Activated CD4-positive, alpha-beta memory T cell treated with anti-CD3 and anti-CD28 coated beads for 36 hours (primary cell): Measurements from ENCODE around the gene DNAH2. TPM values are rescaled to one million over a fixed set of nuclear protein-coding genes. Genes with fewer than 3 reads are reported as not detected.
"Not testable (repeated sequence)": the region's sequence is repeated elsewhere in the genome, so short reads cannot be mapped to it uniquely, and the experiment has no call there.

Source experiments
- CTCF ChIA-PET: fragments of 350-600 bp; sonication (Branson Sonifier 250); formaldehyde crosslinking; loops from one replicate; lab custom pipeline; 2021; ENCODE audit warnings: antibody characterized with exemption, inconsistent platforms; lab: Charles Lee
- POLR2A ChIA-PET: fragments of 350-600 bp; sonication (Branson Sonifier 250); formaldehyde crosslinking; loops from one replicate; lab custom pipeline; 2021; ENCODE audit warnings: antibody characterized with exemption; lab: Charles Lee
- DNase-seq: peaks from one replicate; pipeline ENCODE4 v3.0.0-alpha.2; 2020
- H3K27ac Mint-ChIP-seq: one replicate; pipeline ENCODE4 v1.8.0; 2021; ENCODE audit warnings: mixed read lengths
- H3K27me3 Mint-ChIP-seq: one replicate; pipeline ENCODE4 v1.8.0; 2021; ENCODE audit warnings: mixed read lengths
- H3K36me3 Mint-ChIP-seq: one replicate; pipeline ENCODE4 v1.8.0; 2021; ENCODE audit warnings: mixed read lengths
- H3K4me1 Mint-ChIP-seq: one replicate; pipeline ENCODE4 v1.8.0; 2021; ENCODE audit warnings: low read depth, mixed read lengths
- H3K4me3 Mint-ChIP-seq: one replicate; pipeline ENCODE4 v1.8.0; 2021; ENCODE audit warnings: mild to moderate bottlenecking, mixed read lengths
- H3K9me3 Mint-ChIP-seq: one replicate; pipeline ENCODE4 v1.8.0; 2021; ENCODE audit warnings: mixed read lengths
- intact Hi-C: fragments of 100-400 bp; cut with micrococcal nuclease; formaldehyde crosslinking; loops from one replicate; pipeline ENCODE4 v1.15.1; 2023
- total RNA-seq, 2 experiments: library from RNA; stranded (reverse); gene quantifications; one replicate each; pipeline ENCODE4 v1.2.3, GENCODE V29; 2021

The DNAH2 gene
- total RNA-seq, 2 experiments from 2014 or later, result not detected

- Mint-ChIP-seq H3K4me3 (no peak within 1 kb of the TSS), H3K36me3 (peaks cover 17% of the 10 kb centered on the region), H3K4me1 (peaks cover 25% of the 10 kb centered on the region), H3K9me3 (no peaks in the 10 kb centered on the region), H3K27ac (no peak within 1 kb of the TSS), H3K27me3 (no peaks in the 10 kb centered on the region)
- POLR2A ChIA-PET, result interaction anchor here (0.5 to 2.3 kb wide), 15 partner anchors 12 to 525 kb away, joined by 3 to 20 read pairs (median 5); partner anchors contain the start of genes KDM6B, RNF227 and WRAP53
- intact Hi-C loops, result loop anchor here (1.0 to 10.0 kb wide), 7 partner anchors 15 to 171 kb away; no protein-coding TSS in a partner anchor
- CTCF ChIA-PET, result interaction anchor here (0.6 to 2.6 kb wide), 21 partner anchors 8 to 222 kb away, joined by 3 to 32 read pairs (median 5); partner anchors contain the start of genes CNTROB, RNF227 and TRAPPC1
- peak; percentile 97 for DNase-seq
Observed at GRCh38 chr17:7856811-7857712, 139.5 kb downstream of the DNAH2 start, which contains the start of gene NAA38. TSS of gene NAA38 (minus strand) at chr17:7857559. CDS start at chr17:7857463, 96 bp downstream.

DNA sequence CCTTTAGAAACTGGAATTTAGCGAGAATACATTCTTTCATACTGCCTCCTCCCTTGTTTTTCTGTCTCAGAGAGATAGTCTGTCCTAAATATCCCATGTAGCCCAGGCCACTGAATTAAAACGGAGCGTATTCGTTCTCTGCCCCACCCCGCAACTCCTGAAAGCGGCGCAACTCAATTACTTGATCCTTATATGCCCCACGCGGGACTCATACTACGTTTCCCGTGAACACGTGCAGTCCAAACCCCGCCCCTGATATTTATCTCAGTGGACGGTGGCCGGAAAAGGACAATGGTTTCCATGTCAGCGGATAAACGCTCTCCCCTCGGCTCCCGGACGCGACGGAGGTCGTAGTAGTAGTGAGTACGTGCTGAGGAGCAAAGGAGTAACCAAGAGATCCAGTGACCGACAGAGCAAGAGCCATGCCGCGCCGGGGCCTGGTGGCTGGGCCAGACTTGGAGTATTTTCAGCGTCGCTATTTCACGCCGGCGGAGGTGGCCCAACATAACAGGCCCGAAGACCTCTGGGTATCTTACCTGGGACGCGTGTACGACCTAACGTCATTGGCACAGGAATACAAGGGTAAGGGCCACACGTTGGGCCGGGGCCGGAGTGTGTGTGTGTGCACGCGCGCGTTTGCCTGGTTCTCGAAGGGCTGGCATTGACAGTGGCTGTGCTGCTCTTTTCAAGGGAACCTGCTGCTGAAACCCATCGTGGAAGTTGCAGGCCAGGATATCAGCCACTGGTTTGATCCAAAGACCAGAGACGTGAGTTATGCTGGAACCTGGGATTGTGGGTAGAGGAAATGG is 140.4 kb downstream of the DNAH2 start, which contains the start of gene CYB5D1:
TSS of gene CYB5D1 (plus strand) at position 291 of the 809 bp plus-strand sequence. CDS start at position 423, 132 bp downstream.
- no peaks in the 10 kb centered on the region for H3K9me3 Mint-ChIP-seq
- no peaks in the 10 kb centered on the region for H3K27me3 Mint-ChIP-seq
- no peak within 1 kb of the TSS for H3K4me3 Mint-ChIP-seq
- peaks cover 13% of the 10 kb centered on the region for H3K36me3 Mint-ChIP-seq
- DNase-seq, result peak; percentile 92
- POLR2A ChIA-PET, result interaction anchor here (0.8 to 2.3 kb wide), 12 partner anchors 15 to 315 kb away, joined by 3 to 19 read pairs (median 5); partner anchors contain the start of genes KDM6B, RNF227 and WRAP53
- H3K27ac Mint-ChIP-seq, result no peak within 1 kb of the TSS
- peaks cover 20% of the 10 kb centered on the region for H3K4me1 Mint-ChIP-seq
- CTCF ChIA-PET, result interaction anchor here (0.6 to 9.3 kb wide), 21 partner anchors 7 to 221 kb away, joined by 3 to 134 read pairs (median 6); partner anchors contain the start of genes CNTROB, RNF227 and TRAPPC1
- intact Hi-C loops, result loop anchor here (1.0 to 10.0 kb wide), 7 partner anchors 16 to 172 kb away; no protein-coding TSS in a partner anchor

DNA sequence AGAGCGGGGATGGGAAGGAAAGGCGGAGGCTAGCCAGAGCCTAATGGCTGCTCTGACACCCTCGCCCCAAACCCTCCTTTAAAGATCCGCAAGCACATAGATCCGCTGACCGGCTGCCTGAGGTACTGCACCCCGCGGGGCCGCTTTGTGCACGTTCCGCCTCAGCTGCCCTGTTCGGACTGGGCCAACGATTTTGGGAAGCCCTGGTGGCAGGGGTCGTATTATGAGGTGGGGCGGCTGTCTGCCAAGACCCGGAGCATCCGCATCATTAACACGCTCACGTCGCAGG is 140.9 kb downstream of the DNAH2 start:
- Mint-ChIP-seq H3K36me3 (peaks cover 11% of the 10 kb centered on the region), H3K27me3 (no peaks in the 10 kb centered on the region), H3K4me1 (peaks cover 20% of the 10 kb centered on the region), H3K27ac (no peak overlapping the region), H3K9me3 (no peaks in the 10 kb centered on the region), H3K4me3 (no peak overlapping the region)
- POLR2A ChIA-PET, result no interaction called here
- intact Hi-C loops, result loop anchor here (10.0 kb wide), 1 partner anchor 114 kb away; no protein-coding TSS in a partner anchor
- peak; percentile 61 for DNase-seq
- CTCF ChIA-PET, result interaction anchor here (0.6 to 9.3 kb wide), 5 partner anchors 23 to 524 kb away, joined by 3 to 134 read pairs (median 3); no protein-coding TSS in a partner anchor

DNA sequence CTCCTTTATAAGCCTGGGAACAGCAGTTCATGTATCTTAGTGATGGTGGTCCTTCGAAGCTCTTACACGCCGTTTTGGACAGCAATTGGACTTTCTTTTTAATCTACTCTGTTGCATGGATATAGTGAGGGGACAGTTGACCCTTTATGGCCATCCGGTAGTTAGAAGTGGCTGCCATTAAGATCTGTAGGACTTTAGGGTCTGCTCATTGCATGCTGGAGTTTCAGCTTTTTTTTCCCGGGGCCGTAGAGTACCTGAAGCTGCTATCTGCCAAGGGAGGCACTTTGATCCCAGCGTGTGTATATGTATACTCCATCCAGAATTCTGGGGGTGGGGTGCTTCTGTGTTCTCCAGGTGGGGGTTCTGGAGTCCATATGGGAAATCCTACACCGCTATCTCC is 141.5 kb downstream of the DNAH2 start:
- H3K27ac Mint-ChIP-seq, result no peak overlapping the region
- no peaks in the 10 kb centered on the region for H3K9me3 Mint-ChIP-seq
- DNase-seq, result no peak
- intact Hi-C loops, result loop anchor here (10.0 kb wide), 1 partner anchor 114 kb away; no protein-coding TSS in a partner anchor
- no peaks in the 10 kb centered on the region for H3K27me3 Mint-ChIP-seq
- peaks cover 17% of the 10 kb centered on the region for H3K4me1 Mint-ChIP-seq
- H3K36me3 Mint-ChIP-seq, result peaks cover 10% of the 10 kb centered on the region
- ChIA-PET CTCF (interaction anchor here (0.6 to 9.3 kb wide), 6 partner anchors 24 to 523 kb away, joined by 3 to 134 read pairs (median 4); no protein-coding TSS in a partner anchor), POLR2A (no interaction called here)
- no peak overlapping the region for H3K4me3 Mint-ChIP-seq

DNA sequence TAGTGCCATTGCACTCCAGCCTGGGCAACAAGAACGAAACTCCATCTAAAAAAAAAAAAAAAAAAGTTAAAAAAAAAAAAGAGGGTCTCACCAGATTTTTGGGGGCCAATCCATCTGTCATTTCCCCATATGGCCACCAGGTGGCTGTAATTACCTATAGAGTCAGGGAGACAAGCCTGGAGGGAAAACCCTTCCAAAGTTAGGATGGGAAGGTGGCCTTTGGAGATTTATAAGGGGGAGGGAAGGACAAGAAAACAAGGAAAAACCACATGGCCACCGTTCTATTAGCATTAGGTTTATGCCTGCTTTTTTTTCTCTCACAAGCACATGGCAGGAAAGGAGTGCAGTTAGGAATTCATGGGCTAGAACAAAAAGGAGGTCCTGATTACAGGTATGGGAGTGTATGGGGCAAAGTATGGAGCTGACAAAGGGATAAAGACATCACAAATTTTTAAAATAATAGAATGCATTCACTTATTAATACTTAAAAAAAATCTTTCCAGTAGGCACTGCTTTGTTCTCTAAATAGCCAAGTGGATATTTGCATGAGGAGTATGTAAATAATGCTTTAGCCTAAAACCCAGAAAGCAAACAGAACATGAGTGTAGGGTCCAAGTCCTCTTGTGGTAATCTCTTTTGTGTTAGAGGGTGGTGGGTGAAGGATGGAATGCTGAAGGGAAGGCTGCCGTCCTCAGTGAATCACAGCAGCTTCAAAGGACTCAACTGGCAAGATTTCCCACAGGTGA is 145.3 kb downstream of the DNAH2 start:
- Mint-ChIP-seq H3K4me3 (no peak overlapping the region), H3K36me3 (peaks cover 14% of the 10 kb centered on the region), H3K27me3 (no peaks in the 10 kb centered on the region), H3K9me3 (no peaks in the 10 kb centered on the region), H3K4me1 (peaks cover 16% of the 10 kb centered on the region), H3K27ac (no peak overlapping the region)
- ChIA-PET CTCF (interaction anchor here (0.6 to 9.3 kb wide), 20 partner anchors 9 to 465 kb away, joined by 3 to 134 read pairs (median 6); partner anchors contain the start of genes CNTROB and TRAPPC1), POLR2A (no interaction called here)
- intact Hi-C loops, result loop anchor here (1.0 kb wide), 1 partner anchor 125 kb away; no protein-coding TSS in a partner anchor
- DNase-seq, result peak; percentile 39

- CTCF ChIA-PET, result interaction anchor here (0.7 to 9.3 kb wide), 15 partner anchors 9 to 207 kb away, joined by 3 to 134 read pairs (median 5); partner anchors contain the start of genes CNTROB and TRAPPC1
- H3K4me3 Mint-ChIP-seq, intact Hi-C loops, H3K27ac Mint-ChIP-seq, DNase-seq, POLR2A ChIA-PET, H3K9me3 Mint-ChIP-seq, H3K27me3 Mint-ChIP-seq: not testable (repeated sequence)
- Mint-ChIP-seq H3K36me3 (peaks cover 14% of the 10 kb centered on the region), H3K4me1 (peaks cover 28% of the 10 kb centered on the region)
Observed at GRCh38 chr17:7864384-7864783, 146.8 kb downstream of the DNAH2 start.

- no peak overlapping the region for H3K27ac Mint-ChIP-seq
- DNase-seq, result no peak
- ChIA-PET CTCF (interaction anchor here (0.6 to 9.3 kb wide), 9 partner anchors 8 to 207 kb away, joined by 3 to 134 read pairs (median 4); partner anchors contain the start of gene NAA38), POLR2A (interaction anchor here (0.5 to 0.6 kb wide), 2 partner anchors 67 to 73 kb away, joined by 3 read pairs; partner anchors contain the start of genes CNTROB and TRAPPC1)
- peaks cover 14% of the 10 kb centered on the region for H3K36me3 Mint-ChIP-seq
- intact Hi-C loops, result no loop called here
- no peaks in the 10 kb centered on the region for H3K9me3 Mint-ChIP-seq
- H3K27me3 Mint-ChIP-seq, result no peaks in the 10 kb centered on the region
- H3K4me3 Mint-ChIP-seq, result no peak overlapping the region
- peaks cover 25% of the 10 kb centered on the region for H3K4me1 Mint-ChIP-seq
Observed at GRCh38 chr17:7864995-7865650, 147.6 kb downstream of the DNAH2 start.

GRCh38 chr17:7867881-7868329 is 150.4 kb downstream of the DNAH2 start:
- Mint-ChIP-seq H3K4me3 (no peak overlapping the region), H3K9me3 (no peaks in the 10 kb centered on the region), H3K27ac (peak overlapping the region; percentile 60), H3K27me3 (no peaks in the 10 kb centered on the region), H3K36me3 (peaks cover 12% of the 10 kb centered on the region), H3K4me1 (peaks cover 25% of the 10 kb centered on the region)
- POLR2A ChIA-PET, result interaction anchor here (1.3 kb wide), 1 partner anchor 122 kb away, joined by 3 read pairs; no protein-coding TSS in a partner anchor
- no peak for DNase-seq
- intact Hi-C loops, result no loop called here
- CTCF ChIA-PET, result interaction anchor here (1.2 to 3.2 kb wide), 4 partner anchors 10 to 122 kb away, joined by 5 to 19 read pairs (median 10); no protein-coding TSS in a partner anchor

- intact Hi-C loops, result no loop called here
- ChIA-PET CTCF (interaction anchor here (0.6 to 4.4 kb wide), 2 partner anchors 9 to 11 kb away, joined by 3 to 26 read pairs; no protein-coding TSS in a partner anchor), POLR2A (interaction anchor here (1.4 kb wide), 1 partner anchor 16 kb away, joined by 3 read pairs; the partner anchor contains the start of gene NAA38)
- no peaks in the 10 kb centered on the region for H3K27me3 Mint-ChIP-seq
- peaks cover 12% of the 10 kb centered on the region for H3K4me1 Mint-ChIP-seq
- H3K9me3 Mint-ChIP-seq, result no peaks in the 10 kb centered on the region
- H3K36me3 Mint-ChIP-seq, result peaks cover 9% of the 10 kb centered on the region
- H3K27ac Mint-ChIP-seq, result no peak overlapping the region
- H3K4me3 Mint-ChIP-seq, result no peak overlapping the region
- DNase-seq, result no peak
Observed at GRCh38 chr17:7873051-7873450, 155.5 kb downstream of the DNAH2 start.
